ENCODE data around the gene MDM1. TPM values are rescaled to one million over a fixed set of nuclear protein-coding genes. Genes with fewer than 3 reads are reported as not detected.
A peak's percentile ranks its signal among the peaks of the same experiment; 100 is the strongest.

Gene MDM1
- total and polyA plus RNA-seq, 2 of the 13 experiments (the other 11 are each of a cell fraction or from before 2014, with no cell fraction given) = 4.6 to 15.2 TPM

- TF ChIP-seq ZNF674 (CRISPR knock-in tag; IDR thresholded peaks at IDR 0.05; ENCODE audit: low read depth) = no peak
- TF ChIP-seq ISL2 (CRISPR knock-in tag; IDR thresholded peaks at IDR 0.05) = no peak
- TF ChIP-seq, protein P1, sequence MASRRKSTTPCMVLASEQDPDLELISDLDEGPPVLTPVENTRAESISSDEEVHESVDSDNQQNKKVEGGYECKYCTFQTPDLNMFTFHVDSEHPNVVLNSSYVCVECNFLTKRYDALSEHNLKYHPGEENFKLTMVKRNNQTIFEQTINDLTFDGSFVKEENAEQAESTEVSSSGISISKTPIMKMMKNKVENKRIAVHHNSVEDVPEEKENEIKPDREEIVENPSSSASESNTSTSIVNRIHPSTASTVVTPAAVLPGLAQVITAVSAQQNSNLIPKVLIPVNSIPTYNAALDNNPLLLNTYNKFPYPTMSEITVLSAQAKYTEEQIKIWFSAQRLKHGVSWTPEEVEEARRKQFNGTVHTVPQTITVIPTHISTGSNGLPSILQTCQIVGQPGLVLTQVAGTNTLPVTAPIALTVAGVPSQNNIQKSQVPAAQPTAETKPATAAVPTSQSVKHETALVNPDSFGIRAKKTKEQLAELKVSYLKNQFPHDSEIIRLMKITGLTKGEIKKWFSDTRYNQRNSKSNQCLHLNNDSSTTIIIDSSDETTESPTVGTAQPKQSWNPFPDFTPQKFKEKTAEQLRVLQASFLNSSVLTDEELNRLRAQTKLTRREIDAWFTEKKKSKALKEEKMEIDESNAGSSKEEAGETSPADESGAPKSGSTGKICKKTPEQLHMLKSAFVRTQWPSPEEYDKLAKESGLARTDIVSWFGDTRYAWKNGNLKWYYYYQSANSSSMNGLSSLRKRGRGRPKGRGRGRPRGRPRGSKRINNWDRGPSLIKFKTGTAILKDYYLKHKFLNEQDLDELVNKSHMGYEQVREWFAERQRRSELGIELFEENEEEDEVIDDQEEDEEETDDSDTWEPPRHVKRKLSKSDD (CRISPR knock-in tag; IDR thresholded peaks at IDR 0.05; ENCODE audit: low read depth) = no peak
- 0 out of 2 replicates have a peak, but pooled peaks have one; percentile 26 for TF ChIP-seq ERF (CRISPR knock-in tag; IDR thresholded peaks at IDR 0.05)
- TF ChIP-seq, protein P2, sequence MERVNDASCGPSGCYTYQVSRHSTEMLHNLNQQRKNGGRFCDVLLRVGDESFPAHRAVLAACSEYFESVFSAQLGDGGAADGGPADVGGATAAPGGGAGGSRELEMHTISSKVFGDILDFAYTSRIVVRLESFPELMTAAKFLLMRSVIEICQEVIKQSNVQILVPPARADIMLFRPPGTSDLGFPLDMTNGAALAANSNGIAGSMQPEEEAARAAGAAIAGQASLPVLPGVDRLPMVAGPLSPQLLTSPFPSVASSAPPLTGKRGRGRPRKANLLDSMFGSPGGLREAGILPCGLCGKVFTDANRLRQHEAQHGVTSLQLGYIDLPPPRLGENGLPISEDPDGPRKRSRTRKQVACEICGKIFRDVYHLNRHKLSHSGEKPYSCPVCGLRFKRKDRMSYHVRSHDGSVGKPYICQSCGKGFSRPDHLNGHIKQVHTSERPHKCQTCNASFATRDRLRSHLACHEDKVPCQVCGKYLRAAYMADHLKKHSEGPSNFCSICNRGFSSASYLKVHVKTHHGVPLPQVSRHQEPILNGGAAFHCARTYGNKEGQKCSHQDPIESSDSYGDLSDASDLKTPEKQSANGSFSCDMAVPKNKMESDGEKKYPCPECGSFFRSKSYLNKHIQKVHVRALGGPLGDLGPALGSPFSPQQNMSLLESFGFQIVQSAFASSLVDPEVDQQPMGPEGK (CRISPR knock-in tag; IDR thresholded peaks at IDR 0.05) = peak; percentile 40; the same call in 1 of the 2 replicates
- no peak for TF ChIP-seq ZNF383 (CRISPR knock-in tag; IDR thresholded peaks at IDR 0.05; ENCODE audit: borderline replicate concordance)
- no peak for TF ChIP-seq ZNF550 (CRISPR knock-in tag; IDR thresholded peaks at IDR 0.05; ENCODE audit: borderline replicate concordance)
- peak; percentile 73; the same call in 1 of the 2 replicates for TF ChIP-seq ZNF614 (CRISPR knock-in tag; IDR thresholded peaks at IDR 0.05; ENCODE audit: borderline replicate concordance)
- TF ChIP-seq ZNF446 (CRISPR knock-in tag; IDR thresholded peaks at IDR 0.05) = no peak
- no peak for TF ChIP-seq ZNF878 (CRISPR knock-in tag; IDR thresholded peaks at IDR 0.05)
- no peak for TF ChIP-seq ZNF329 (CRISPR knock-in tag; IDR thresholded peaks at IDR 0.05; ENCODE audit: low read depth)
- TF ChIP-seq ZNF367 (CRISPR knock-in tag; IDR thresholded peaks at IDR 0.05; ENCODE audit: borderline replicate concordance) = no peak
- TF ChIP-seq ZSCAN5A (CRISPR knock-in tag; IDR thresholded peaks at IDR 0.05; ENCODE audit: borderline replicate concordance) = no peak; the same call in 1 of the 2 replicates
- TF ChIP-seq, protein P3, sequence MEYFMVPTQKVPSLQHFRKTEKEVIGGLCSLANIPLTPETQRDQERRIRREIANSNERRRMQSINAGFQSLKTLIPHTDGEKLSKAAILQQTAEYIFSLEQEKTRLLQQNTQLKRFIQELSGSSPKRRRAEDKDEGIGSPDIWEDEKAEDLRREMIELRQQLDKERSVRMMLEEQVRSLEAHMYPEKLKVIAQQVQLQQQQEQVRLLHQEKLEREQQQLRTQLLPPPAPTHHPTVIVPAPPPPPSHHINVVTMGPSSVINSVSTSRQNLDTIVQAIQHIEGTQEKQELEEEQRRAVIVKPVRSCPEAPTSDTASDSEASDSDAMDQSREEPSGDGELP (IDR thresholded peaks at IDR 0.05; ENCODE audit: borderline replicate concordance, low read depth) = no peak; the same call in 1 of the 2 replicates
- no peak for TF ChIP-seq NFKBIZ (CRISPR knock-in tag; IDR thresholded peaks at IDR 0.05)
- no peak for TF ChIP-seq ZC3H4 (CRISPR knock-in tag; IDR thresholded peaks at IDR 0.05; ENCODE audit: borderline replicate concordance)
- TF ChIP-seq ZNF205 (CRISPR knock-in tag; IDR thresholded peaks at IDR 0.05) = peak; percentile 100
- peak; percentile 55; the same call in 1 of the 2 replicates for TF ChIP-seq SIX1 (CRISPR knock-in tag; IDR thresholded peaks at IDR 0.05; ENCODE audit: borderline replicate concordance)
- no peak for TF ChIP-seq NR2F1 (CRISPR knock-in tag; IDR thresholded peaks at IDR 0.05)
- no peak for TF ChIP-seq ZNF234 (CRISPR knock-in tag; conservative IDR thresholded peaks at IDR 0.05)
- no peak for TF ChIP-seq BCLAF1 (IDR thresholded peaks at IDR 0.05)
Observed at GRCh38 chr12:68344126-68344525, 12.0 kb upstream of the MDM1 start (continued).
